ENCODE results near the gene TEX14.

DNA sequence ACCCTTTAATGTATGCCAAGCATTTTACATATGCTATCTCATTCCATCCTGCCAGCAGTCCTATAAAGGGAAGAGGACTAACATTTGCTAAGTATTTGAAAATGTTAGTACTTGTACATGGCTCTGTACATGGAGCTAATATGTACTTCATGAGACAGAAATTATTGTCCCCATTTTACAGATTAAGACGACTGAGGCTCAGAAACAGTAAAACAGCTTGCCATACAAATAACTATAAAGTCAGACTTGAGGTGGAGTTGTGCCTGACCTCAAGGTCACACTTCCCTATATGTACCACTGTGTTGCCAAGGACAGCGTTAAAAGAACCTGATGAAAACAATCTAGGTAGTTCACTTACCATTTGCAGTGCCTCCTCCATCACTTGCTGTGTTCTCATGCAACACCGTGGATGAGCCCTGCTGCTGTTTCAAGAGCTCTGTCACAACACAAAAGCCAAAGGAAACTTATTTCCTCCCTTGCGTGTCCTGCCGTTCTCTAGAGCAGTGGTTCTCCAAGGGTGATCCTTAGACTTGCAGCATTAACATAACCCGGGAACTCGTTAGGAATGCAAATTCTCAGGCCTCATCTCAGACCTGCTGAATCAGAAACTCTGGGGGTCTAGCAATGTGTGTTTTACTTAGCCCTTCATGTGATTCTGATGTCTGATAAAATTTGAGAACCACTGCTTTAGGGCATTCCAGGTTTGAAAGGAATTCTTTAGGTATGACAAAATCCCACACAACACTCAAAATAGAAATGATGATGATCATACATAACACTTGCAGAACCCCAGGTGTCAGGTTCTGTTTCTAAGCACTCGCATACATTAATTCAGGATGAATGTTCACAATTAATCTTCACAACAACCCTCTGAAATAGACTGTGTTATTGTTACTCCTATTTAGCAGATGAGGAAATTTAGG lies 126.2 kb downstream of the TEX14 start:
- TF ChIP-seq POLR2A (IDR thresholded peaks at IDR 0.05; ENCODE audit: low read depth, low read length) (no peak), SPI1 (IDR thresholded peaks at IDR 0.05; ENCODE audit: low read depth, low read length) (no peak), POLR2AphosphoS5 (IDR thresholded peaks at IDR 0.05; ENCODE audit: low read depth, low read length) (no peak), TAF1 (IDR thresholded peaks at IDR 0.05; ENCODE audit: low read depth, low read length) (no peak), POU2F2 (IDR thresholded peaks at IDR 0.05; ENCODE audit: low read depth, low read length) (no peak), PAX5 (IDR thresholded peaks at IDR 0.05; ENCODE audit: insufficient read depth, low read length, severe bottlenecking) (no peak)
